ENCODE data around the gene ZBTB8A. TPM values are rescaled to one million over a fixed set of nuclear protein-coding genes. Genes with fewer than 3 reads are reported as not detected.

Gene ZBTB8A
- total RNA-seq, 1 experiment from 2014 or later = 11.5 TPM

DNA sequence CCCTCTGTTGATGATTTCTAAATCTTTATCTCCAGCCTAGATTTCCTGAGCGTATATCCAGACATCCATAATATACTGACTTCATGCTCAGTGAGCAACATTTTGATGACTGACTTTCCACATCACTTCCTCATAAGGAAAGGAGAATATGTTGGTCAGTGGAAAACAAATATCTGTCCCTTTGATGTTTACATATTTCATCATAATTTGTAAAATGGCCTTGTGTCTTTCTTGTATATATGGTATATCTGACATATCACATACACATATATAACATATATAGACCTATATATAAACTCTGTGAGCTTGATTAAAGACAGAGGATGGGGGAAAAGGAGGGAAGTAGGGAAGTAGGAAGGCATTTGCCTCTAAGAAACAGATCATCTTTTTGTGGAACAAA is 18.6 kb downstream of the ZBTB8A start:
- Mint-ChIP-seq H3K4me3 (ENCODE audit: unreplicated experiment) (no peak overlapping the region), H3K4me1 (ENCODE audit: insufficient read depth, unreplicated experiment) (no peaks in the 10 kb centered on the region)
- no TSS peak for BruUV-seq (replicated peaks)

DNA sequence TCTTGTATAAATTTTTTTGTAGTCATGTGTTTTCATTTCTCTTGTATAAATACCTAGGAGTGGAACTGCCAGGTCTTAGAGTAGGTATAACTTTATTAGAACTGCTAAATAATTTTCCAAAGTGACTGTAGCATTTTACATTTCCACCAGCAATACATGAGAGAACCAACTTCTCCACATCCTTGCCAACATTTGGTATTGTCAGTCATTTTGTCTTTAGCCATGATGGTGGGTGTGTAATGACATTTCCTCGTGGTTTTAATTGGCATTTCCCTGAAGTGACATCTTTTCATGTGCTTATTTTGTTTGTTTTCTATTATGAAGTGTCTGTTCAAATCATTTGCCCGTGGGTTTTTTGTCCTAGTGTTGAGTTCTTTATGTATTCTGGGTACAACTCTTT is 29.7 kb downstream of the ZBTB8A start:
- no TSS peak for BruUV-seq (replicated peaks)
- H3K4me1 Mint-ChIP-seq (ENCODE audit: insufficient read depth, unreplicated experiment) = no peaks in the 10 kb centered on the region
- no peaks in the 10 kb centered on the region for H3K9me3 Mint-ChIP-seq (ENCODE audit: unreplicated experiment)
- ChIA-PET POLR2A (no interaction called here), CTCF (no interaction called here)
- H3K36me3 Mint-ChIP-seq (ENCODE audit: insufficient read depth, unreplicated experiment) = peaks cover 8% of the 10 kb centered on the region
- intact Hi-C loops (cut with micrococcal nuclease) = no loop called here
- TF ChIP-seq, protein P1, sequence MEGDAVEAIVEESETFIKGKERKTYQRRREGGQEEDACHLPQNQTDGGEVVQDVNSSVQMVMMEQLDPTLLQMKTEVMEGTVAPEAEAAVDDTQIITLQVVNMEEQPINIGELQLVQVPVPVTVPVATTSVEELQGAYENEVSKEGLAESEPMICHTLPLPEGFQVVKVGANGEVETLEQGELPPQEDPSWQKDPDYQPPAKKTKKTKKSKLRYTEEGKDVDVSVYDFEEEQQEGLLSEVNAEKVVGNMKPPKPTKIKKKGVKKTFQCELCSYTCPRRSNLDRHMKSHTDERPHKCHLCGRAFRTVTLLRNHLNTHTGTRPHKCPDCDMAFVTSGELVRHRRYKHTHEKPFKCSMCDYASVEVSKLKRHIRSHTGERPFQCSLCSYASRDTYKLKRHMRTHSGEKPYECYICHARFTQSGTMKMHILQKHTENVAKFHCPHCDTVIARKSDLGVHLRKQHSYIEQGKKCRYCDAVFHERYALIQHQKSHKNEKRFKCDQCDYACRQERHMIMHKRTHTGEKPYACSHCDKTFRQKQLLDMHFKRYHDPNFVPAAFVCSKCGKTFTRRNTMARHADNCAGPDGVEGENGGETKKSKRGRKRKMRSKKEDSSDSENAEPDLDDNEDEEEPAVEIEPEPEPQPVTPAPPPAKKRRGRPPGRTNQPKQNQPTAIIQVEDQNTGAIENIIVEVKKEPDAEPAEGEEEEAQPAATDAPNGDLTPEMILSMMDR (IDR thresholded peaks at IDR 0.05; ENCODE audit: unreplicated experiment) = no peak
- no peak overlapping the region for H3K4me3 Mint-ChIP-seq (ENCODE audit: unreplicated experiment)
- DNase-seq (ENCODE audit: unreplicated experiment) = no peak
- H3K27ac Mint-ChIP-seq (ENCODE audit: low read depth, unreplicated experiment) = no peak overlapping the region
- H3K27me3 Mint-ChIP-seq (ENCODE audit: insufficient read depth, unreplicated experiment) = no peaks in the 10 kb centered on the region

More for the DNA sequence above, 18.6 kb downstream of the ZBTB8A start:
- H3K36me3 Mint-ChIP-seq (ENCODE audit: insufficient read depth, unreplicated experiment) = peaks cover 65% of the 10 kb centered on the region
- TF ChIP-seq, protein P1 (IDR thresholded peaks at IDR 0.05; ENCODE audit: unreplicated experiment) = no peak
- H3K27me3 Mint-ChIP-seq (ENCODE audit: insufficient read depth, unreplicated experiment) = no peaks in the 10 kb centered on the region
- ChIA-PET CTCF (interaction anchor here (0.6 to 1.0 kb wide), 2 partner anchors 40 to 110 kb away, joined by 3 read pairs; no protein-coding TSS in a partner anchor), POLR2A (no interaction called here)
- intact Hi-C loops (cut with micrococcal nuclease) = no loop called here
- no peak for DNase-seq (ENCODE audit: unreplicated experiment)
- H3K9me3 Mint-ChIP-seq (ENCODE audit: unreplicated experiment) = no peaks in the 10 kb centered on the region
- H3K27ac Mint-ChIP-seq (ENCODE audit: low read depth, unreplicated experiment) = no peak overlapping the region

DNA sequence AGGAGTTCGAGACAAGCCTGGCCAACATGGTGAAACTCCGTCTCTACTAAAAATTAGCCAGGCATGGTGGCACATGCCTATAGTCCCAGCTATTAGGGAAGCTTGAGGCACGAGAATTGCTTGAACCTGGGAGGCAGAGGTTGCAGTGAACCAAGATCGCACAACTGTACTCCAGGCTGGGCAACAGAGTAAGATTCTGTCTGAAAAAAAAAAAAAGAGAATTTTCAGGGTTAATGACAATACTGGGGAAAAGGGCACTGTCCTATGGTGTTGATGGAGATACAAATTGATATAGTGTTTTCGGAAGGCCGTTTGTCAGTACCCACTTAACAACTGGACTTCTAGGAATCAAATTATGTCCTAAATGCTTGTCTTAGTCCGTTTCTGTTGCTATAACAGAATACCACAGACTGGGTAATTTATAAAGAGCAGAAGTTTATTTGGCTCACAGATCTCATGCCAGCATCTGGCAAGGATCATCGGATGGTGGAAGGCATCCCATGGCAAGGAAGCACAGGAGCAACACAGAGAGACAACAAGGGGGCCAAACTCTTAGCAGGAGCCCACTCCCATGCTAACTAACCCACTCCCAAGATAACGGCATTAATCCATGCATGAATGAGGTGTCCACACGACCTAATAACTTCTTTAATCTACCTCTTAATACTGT is 41.3 kb downstream of the ZBTB8A start:
- H3K4me1 Mint-ChIP-seq (ENCODE audit: insufficient read depth, unreplicated experiment) = no peaks in the 10 kb centered on the region
- CTCF ChIA-PET = interaction anchor here (0.6 to 0.7 kb wide), 2 partner anchors 18 to 192 kb away, joined by 3 to 5 read pairs; no protein-coding TSS in a partner anchor
- BruUV-seq (replicated peaks) = no TSS peak
- no peak overlapping the region for H3K27ac Mint-ChIP-seq (ENCODE audit: low read depth, unreplicated experiment)
- TF ChIP-seq, protein P1 (IDR thresholded peaks at IDR 0.05; ENCODE audit: unreplicated experiment) = no peak
- no peak for DNase-seq (ENCODE audit: unreplicated experiment)
- POLR2A ChIA-PET = no interaction called here
- H3K9me3 Mint-ChIP-seq (ENCODE audit: unreplicated experiment) = no peaks in the 10 kb centered on the region
- H3K27me3 Mint-ChIP-seq (ENCODE audit: insufficient read depth, unreplicated experiment) = no peaks in the 10 kb centered on the region
- intact Hi-C loops (cut with micrococcal nuclease) = no loop called here
- no peaks in the 10 kb centered on the region for H3K36me3 Mint-ChIP-seq (ENCODE audit: insufficient read depth, unreplicated experiment)
- no peak overlapping the region for H3K4me3 Mint-ChIP-seq (ENCODE audit: unreplicated experiment)

DNA sequence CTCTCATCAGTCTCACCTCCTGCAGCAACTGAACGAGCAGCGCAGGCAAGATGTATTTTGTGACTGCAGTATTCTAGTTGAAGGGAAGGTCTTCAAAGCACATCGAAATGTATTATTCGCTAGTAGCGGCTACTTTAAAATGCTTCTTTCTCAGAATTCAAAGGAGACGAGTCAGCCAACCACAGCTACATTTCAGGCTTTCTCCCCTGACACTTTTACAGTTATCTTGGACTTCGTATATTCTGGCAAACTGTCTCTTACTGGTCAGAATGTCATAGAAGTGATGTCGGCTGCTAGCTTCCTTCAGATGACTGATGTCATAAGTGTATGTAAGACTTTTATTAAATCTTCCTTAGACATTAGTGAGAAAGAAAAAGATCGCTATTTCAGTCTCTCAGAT is 53.7 kb downstream of the ZBTB8A start:
- Mint-ChIP-seq H3K27me3 (ENCODE audit: insufficient read depth, unreplicated experiment) (no peaks in the 10 kb centered on the region), H3K4me1 (ENCODE audit: insufficient read depth, unreplicated experiment) (peaks cover 9% of the 10 kb centered on the region), H3K9me3 (ENCODE audit: unreplicated experiment) (peaks cover 7% of the 10 kb centered on the region), H3K27ac (ENCODE audit: low read depth, unreplicated experiment) (no peak overlapping the region), H3K4me3 (ENCODE audit: unreplicated experiment) (no peak overlapping the region), H3K36me3 (ENCODE audit: insufficient read depth, unreplicated experiment) (peaks cover 49% of the 10 kb centered on the region)
- POLR2A ChIA-PET = no interaction called here
- CTCF ChIA-PET = interaction anchor here (0.6 to 1.0 kb wide), 3 partner anchors 10 to 142 kb away, joined by 3 read pairs; no protein-coding TSS in a partner anchor
- TSS peak; percentile 47 for BruUV-seq (replicated peaks)
- TF ChIP-seq, protein P1 (IDR thresholded peaks at IDR 0.05; ENCODE audit: unreplicated experiment) = no peak
- no peak for DNase-seq (ENCODE audit: unreplicated experiment)
- intact Hi-C loops (cut with micrococcal nuclease) = no loop called here
